Glutamatergic neuron (in vitro differentiated cells): ENCODE measurements around the gene SPPL3. TPM values are rescaled to one million over a fixed set of nuclear protein-coding genes. Genes with fewer than 3 reads are reported as not detected.

Source experiments
- DNase-seq: peaks from one replicate; pipeline ENCODE4 v3.0.0; 2022
- H3K27ac Mint-ChIP-seq: one replicate; pipeline ENCODE4 v1.8.0; 2020; ENCODE audit warnings: mild to moderate bottlenecking, mixed read lengths, inconsistent platforms; ENCODE audit not compliant: unreplicated experiment
- H3K27me3 Mint-ChIP-seq: one replicate; pipeline ENCODE4 v1.8.0; 2020; ENCODE audit warnings: mild to moderate bottlenecking, moderate library complexity, mixed read lengths, inconsistent platforms; ENCODE audit not compliant: unreplicated experiment
- H3K36me3 Mint-ChIP-seq: one replicate; pipeline ENCODE4 v1.8.0; 2020; ENCODE audit warnings: mild to moderate bottlenecking, mixed read lengths, inconsistent platforms; ENCODE audit not compliant: unreplicated experiment
- H3K4me1 Mint-ChIP-seq: one replicate; pipeline ENCODE4 v1.8.0; 2020; ENCODE audit warnings: mild to moderate bottlenecking, low read depth, mixed read lengths, inconsistent platforms; ENCODE audit not compliant: unreplicated experiment
- H3K4me3 Mint-ChIP-seq: one replicate; pipeline ENCODE4 v1.8.0; 2020; ENCODE audit warnings: mild to moderate bottlenecking, mixed read lengths, inconsistent platforms; ENCODE audit not compliant: unreplicated experiment
- H3K9me3 Mint-ChIP-seq: one replicate; pipeline ENCODE4 v1.8.0; 2020; ENCODE audit warnings: mild to moderate bottlenecking, moderate library complexity, mixed read lengths, inconsistent platforms; ENCODE audit not compliant: unreplicated experiment
- CTCF ChIP-seq: fragments of 200-600 bp; sonication (generic); IDR thresholded peaks from one replicate; pipeline ENCODE4 v1.5.0; 2021; ENCODE audit not compliant: partially characterized antibody, unreplicated experiment
- total RNA-seq: library from RNA; stranded (reverse); fragmentation: NEBNext Ultra II Directional; extraction: Animal tissue kit (Norgen Biotek cat#: 25700); gene quantifications from one replicate; pipeline ENCODE4 v1.2.1, GENCODE V29; 2021; ENCODE audit not compliant: unreplicated experiment

Gene SPPL3
- total RNA-seq, 1 donor from 2014 or later = 53.4 TPM

GRCh38 chr12:120932058-120932457, 27.9 kb upstream of the SPPL3 start:
- no peak for TF ChIP-seq CTCF
- H3K36me3 Mint-ChIP-seq = no peaks in the 10 kb centered on the region
- H3K9me3 Mint-ChIP-seq = peaks cover 1% of the 10 kb centered on the region
- no peak overlapping the region for H3K4me3 Mint-ChIP-seq
- DNase-seq = no peak
- H3K27ac Mint-ChIP-seq = no peak overlapping the region
- H3K4me1 Mint-ChIP-seq = no peaks in the 10 kb centered on the region
- H3K27me3 Mint-ChIP-seq = no peaks in the 10 kb centered on the region

GRCh38 chr12:120930032-120930431, 25.9 kb upstream of the SPPL3 start:
- Mint-ChIP-seq H3K4me3 (no peak overlapping the region), H3K36me3 (no peaks in the 10 kb centered on the region), H3K9me3 (peaks cover 1% of the 10 kb centered on the region), H3K4me1 (no peaks in the 10 kb centered on the region), H3K27me3 (no peaks in the 10 kb centered on the region), H3K27ac (no peak overlapping the region)
- no peak for TF ChIP-seq CTCF
- no peak for DNase-seq

GRCh38 chr12:120928864-120929652, 24.9 kb upstream of the SPPL3 start:
- Mint-ChIP-seq H3K27me3 (peaks cover 2% of the 10 kb centered on the region), H3K4me3 (no peak overlapping the region), H3K4me1 (no peaks in the 10 kb centered on the region), H3K27ac (no peak overlapping the region), H3K9me3 (peaks cover 1% of the 10 kb centered on the region), H3K36me3 (no peaks in the 10 kb centered on the region)
- no peak for DNase-seq
- TF ChIP-seq CTCF = no peak

GRCh38 chr12:120925740-120926563, 21.8 kb upstream of the SPPL3 start:
- no peak for TF ChIP-seq CTCF
- no peak for DNase-seq
- Mint-ChIP-seq H3K4me3 (no peak overlapping the region), H3K27ac (no peak overlapping the region), H3K36me3 (no peaks in the 10 kb centered on the region), H3K4me1 (no peaks in the 10 kb centered on the region), H3K9me3 (peaks cover 1% of the 10 kb centered on the region), H3K27me3 (peaks cover 2% of the 10 kb centered on the region)

GRCh38 chr12:120922279-120922678, 18.1 kb upstream of the SPPL3 start:
- Mint-ChIP-seq H3K27me3 (peaks cover 2% of the 10 kb centered on the region), H3K27ac (no peak overlapping the region), H3K9me3 (peaks cover 1% of the 10 kb centered on the region), H3K4me1 (no peaks in the 10 kb centered on the region), H3K4me3 (no peak overlapping the region), H3K36me3 (peaks cover 5% of the 10 kb centered on the region)
- TF ChIP-seq CTCF = no peak
- no peak for DNase-seq
